ENCODE measurements around the gene SLC26A6.

The SLC26A6 gene

DNA sequence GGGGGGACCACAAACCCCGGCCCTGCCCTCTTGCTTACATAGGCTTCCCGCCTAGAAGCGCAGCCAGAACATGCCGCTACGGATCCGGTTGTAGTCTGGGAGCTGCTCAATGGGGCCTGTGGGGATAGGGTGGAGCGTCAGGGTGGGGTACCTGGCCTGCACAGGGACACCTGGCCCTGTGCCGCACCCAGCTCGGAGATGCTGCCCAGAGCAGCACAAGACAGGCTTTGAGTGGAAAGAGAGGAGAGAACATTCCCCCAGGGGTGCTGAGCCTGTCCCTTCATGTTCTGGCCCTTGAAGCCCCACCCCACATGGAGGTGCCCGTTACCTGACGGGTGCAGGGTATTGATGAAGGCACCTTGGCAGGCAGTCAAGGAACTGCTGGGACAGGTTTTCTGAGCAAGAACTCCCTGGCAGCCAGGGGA is 36.2 kb downstream of the SLC26A6 start:
- no peak for DNase-seq (ENCODE audit: low spot score)

DNA sequence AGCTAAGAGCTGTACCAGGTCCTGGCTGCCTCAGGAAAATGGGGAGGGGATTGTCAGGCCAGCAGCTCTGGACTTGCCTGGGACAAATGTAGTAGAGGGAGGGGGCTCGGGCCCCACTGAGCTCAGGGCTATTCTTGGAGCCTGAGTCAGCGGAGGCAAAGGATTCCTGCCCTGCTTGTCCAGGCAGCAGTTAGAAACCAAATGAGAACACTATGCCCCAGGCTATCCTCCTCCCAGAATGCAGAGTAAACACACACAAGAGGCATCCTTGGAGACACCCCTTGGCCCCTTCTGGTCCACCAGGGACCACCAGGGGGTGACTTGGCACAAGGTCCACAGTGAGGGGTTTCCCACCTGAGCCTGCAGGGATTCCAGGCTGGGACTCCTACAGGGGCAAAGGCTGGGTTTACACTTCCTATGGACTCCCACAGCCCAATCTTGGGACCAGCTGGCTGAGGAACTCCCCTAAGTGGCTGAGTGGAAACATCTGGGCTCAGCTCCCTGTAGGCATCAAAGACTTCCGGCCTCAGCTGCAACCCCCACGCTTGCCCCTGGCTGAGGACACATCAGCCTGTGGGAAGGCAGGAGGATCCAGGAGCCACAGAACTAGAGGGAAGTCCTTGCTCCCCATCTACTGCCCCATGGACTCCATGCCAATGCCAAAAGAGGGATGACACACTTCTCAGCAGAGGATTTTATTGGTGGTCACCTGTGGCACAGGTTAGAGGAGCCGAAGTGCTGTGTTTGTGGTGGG is 36.8 kb downstream of the SLC26A6 start:
- DNase-seq (ENCODE audit: low spot score): no peak

DNA sequence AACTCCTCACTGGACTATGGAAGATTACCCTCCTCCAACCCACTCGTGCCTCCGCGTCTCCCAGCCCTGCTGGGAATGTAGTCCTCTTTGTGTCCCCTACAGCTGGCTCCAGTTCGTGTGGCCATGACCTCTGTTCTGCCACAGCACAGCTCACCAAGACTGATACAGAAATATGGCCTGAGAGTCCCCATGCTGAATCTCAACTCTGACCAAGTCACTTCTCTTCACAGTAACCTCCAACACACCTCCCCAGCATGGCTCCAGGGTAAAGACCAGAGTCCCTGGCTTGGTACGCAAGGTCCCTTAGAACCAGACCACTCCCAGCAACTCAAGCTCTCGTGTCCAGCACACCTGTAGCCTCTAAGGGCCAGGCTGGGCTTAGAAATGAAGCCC is 37.9 kb downstream of the SLC26A6 start:
- DNase-seq (ENCODE audit: low spot score): no peak

DNA sequence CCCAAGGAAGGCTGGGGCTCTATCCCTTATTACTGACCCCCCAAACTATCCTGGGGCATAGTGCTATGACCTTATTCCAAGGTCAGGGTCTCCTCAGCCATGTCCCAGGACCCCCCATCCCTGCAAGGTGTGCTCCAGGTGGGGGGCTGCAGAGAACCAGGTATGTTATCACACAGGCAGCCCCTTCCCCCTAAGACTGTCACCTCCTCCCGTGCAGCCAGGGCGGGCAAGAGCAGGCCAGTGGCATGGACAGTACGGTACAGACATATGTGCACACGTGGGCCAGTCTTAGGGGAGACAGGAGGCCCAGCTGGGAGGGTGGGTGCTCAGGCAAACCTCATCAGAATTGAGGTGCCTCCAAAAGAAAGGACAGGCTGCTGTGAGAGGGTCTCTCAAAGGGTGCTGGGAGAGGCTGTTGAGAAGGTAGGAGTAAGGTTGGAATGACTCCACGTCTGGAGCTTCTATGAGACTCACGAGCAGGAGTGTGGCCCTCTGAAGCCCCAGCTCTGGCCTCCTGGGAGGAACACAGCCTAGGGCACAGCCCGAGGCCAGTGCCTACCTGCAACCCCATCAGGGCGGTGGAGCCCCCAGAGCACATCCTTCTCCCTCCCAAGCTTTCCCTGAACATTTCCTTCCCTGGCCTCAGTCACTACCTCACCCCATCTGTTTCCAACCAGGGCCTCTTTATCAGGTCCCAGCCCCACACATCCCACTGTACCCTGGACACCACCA is 38.4 kb downstream of the SLC26A6 start:
- DNase-seq (ENCODE audit: low spot score): no peak

DNA sequence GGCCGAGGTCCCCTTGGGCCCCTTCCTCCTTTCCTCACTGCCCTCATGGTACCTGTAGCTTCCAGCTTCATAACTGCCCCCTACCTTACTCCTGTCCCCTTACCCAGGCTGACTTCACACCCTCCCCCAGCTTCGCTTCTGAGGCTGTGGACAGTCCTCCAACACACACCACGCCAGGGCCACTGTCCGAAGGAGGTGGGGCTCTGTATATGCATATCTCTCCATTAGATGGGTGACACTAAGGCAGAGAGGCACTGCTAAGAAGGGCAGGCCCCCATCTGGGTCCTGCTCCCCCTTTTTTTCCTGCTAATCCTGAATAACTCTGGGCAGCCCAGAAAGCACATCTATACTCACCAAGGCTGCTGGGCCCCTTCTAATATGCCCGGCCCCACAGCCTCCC is 39.1 kb downstream of the SLC26A6 start:
- no peak for DNase-seq (ENCODE audit: low spot score)

DNA sequence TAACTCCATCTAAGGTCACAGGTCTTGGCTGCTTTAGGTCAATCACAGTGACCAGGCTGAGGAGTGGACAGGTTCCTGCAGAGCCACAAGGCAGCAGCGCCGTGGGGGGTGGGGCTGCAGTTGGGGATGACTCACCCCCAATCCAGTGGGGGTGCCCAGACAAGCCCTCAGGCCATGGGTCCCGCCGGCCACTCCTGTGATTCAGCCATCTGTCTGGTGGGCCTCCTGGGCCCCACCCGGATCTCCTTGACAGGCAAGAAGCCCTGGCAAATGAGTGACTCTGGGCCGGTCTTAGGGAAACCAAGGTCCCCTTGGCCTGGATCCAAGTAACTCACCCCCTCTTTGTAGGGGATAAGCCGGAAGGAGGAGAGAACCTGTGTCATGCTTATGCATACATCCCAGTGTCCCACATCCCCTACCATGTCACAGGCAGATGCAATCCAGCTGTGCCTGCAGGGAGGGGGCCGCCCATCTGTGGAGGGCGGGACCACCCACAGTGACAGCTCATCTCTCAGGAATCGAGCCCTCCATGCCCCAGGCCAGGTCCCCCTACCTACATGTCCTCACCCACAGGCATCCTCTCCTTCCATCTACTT is 39.6 kb downstream of the SLC26A6 start:
- no peak for DNase-seq (ENCODE audit: low spot score)

DNA sequence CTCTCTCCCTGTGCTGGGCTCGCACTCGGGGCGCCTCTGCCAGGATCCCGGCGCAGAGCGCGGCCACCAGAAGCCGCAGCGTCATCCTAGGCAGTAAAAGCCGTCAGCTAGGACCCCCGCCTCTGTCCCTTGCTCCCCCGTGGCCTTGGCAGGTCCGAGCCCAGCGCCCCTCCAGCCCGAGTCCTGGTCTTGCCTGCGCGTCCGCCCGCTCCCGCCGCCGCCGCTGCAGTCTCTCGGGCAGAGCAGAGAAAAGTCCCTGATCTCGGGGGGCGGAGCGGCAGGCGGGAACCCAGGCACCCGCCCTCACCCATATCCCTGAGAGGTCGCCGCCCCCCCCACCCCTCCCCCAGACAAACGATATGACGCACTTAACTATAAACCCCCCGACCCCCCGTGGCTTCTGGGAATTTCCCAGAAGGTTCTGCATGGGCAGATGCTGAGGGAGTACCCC is 40.2 kb downstream of the SLC26A6 start, which contains the start of gene COL7A1:
Gene COL7A1 (minus strand): TSS at position 255 of the 451 bp plus-strand sequence. CDS start 170 bp downstream, at position 85.
- no peak for DNase-seq (ENCODE audit: low spot score)

DNA sequence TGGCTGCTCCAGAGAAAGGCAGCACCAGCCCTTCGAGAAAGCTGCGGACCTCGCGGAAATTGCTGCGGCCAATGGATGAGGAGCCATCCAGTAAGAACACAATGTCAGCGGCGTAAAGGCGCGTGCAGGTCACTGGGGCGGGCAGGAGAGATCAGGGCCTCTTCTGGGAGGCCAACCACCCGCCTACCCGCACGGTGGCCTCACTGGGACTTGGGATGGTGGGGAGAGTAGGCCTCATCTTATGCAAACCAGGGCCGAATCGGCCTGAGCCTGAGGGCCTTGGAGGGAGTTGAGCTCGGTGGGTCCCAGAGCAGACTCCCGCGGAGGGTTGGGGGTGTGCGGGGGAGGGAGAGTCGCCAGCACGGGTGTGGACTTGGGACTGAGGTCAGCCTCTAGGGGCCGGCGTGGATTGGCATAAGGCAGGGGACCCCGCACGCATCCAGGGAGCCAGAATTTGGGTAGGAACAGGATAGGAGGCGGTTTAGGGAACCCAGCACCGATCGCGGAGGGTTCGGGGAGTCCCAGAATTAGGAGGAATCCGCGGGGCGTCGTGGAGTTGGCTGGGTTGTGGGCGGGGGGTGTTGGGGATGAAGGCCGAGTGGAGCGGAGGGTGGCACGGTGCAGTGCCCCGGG is 40.7 kb downstream of the SLC26A6 start:
- no peak for DNase-seq (ENCODE audit: low spot score)

DNA sequence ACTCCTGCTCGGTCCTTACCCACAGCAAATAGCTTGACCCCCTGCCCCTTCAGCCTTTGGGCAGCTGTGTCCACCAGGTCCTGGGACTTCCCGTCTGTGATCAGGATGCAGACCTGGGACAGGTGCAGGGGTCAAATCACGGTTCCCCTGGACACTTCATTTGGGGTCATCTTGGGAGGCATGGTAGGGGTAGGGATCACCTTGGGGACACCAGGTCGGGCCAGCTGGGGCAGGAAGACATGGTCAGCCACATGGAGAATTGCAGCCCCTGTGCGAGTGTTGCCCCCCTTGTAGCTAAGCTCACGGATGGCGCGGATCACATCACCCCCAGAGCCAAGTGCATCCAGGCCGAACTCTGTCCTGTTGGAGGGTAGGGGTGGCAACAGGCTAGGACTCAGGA is 41.9 kb downstream of the SLC26A6 start:
- no peak for DNase-seq (ENCODE audit: low spot score)

DNA sequence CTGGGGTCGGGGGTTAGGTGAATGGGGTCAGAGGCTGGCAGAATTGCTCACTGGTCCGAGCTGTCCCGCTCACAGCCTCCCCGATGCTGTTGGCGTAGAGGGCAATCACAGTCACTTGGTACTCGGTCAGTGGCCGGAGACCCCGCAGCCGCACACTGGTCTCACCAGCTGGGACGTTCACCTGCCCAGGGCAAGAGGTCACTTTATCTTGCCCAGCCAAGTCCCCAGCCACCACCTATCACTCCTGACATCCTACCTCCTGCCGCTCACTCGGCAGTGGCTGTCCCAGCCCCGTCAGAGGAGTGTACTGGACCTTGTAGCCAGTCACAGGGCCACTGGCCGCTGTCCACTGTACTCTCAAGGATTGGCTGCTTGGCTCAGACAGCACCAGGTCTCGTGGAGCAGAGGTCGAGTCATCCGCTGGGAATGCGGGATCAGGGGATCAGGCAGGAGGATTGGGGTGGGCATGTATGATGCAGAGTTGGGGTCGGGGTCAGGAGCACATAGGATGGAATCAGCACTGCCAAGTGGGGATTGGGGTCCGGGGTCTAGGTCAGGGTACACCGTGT is 42.7 kb downstream of the SLC26A6 start:
- DNase-seq (ENCODE audit: low spot score): no peak

DNA sequence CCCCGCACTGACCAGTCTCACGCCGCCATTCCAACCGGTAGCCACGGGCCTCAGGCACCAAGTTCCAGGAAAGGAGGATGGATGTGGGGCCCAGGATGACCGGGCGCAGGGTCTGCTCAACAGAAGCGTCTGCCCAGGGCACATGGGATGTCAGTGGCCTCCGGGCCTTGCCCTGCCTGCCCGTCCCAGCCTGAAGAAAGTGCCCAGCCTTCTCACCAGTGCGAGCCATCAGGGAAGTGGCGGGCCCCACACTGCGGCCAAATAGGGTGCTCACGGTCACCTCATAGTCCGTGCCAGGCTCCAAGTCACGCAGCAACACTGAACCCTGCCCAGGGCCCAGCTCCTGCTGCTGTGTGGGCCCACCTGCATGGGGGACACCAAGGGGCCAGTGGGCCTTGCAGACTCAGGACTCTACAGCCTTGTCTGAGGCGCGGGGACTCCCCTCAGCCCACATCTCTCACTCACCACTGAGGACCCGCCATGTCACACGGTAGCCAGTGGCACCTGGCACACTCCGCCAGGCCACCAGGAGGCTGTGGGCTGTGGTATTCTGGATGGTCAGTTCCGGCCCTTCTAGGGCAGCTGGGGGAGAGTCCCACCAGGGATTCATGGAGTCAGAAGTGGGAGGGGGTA is 43.3 kb downstream of the SLC26A6 start:
- DNase-seq (ENCODE audit: low spot score): no peak

DNA sequence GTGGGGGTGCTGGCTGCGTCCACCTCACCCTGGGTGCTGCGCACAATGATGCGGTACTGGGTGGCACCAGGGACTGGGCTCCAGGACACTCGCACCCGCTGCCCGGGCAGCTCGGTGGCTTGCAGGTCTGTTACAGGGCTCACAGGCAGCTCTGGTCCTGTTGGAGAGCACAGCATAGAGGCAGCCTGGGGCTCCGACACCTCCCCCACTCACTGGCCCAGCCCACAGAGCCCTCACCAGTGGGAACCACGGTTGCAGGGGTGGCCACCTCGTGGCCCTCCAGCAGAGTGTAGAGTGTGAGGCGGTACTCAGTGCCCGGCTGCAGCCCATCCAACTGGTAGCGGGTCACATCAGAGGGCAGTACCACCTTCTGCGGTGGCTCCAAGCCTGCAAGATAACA is 43.8 kb downstream of the SLC26A6 start:
- DNase-seq (ENCODE audit: low spot score): no peak

DNA sequence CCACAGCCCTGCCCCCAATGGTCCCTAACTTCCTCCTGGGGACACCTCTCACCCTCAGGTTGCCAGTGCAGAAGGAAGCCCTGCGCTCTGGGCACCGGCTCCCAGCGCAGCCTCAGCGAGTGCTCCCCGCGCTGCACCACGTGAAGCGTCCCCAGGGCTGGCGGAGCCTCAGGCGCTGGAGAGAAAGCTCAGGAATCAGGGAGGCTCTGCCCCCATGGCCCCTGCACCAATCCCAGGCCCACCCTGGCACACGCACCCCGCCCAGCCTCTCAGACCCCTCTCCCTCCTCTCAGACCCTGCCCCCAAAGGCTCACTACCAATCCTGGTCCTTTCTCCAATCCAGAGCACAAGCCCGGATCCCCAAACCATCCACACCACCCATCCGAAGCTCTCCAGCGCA is 47.0 kb downstream of the SLC26A6 start:
- no peak for DNase-seq (ENCODE audit: low spot score)

DNA sequence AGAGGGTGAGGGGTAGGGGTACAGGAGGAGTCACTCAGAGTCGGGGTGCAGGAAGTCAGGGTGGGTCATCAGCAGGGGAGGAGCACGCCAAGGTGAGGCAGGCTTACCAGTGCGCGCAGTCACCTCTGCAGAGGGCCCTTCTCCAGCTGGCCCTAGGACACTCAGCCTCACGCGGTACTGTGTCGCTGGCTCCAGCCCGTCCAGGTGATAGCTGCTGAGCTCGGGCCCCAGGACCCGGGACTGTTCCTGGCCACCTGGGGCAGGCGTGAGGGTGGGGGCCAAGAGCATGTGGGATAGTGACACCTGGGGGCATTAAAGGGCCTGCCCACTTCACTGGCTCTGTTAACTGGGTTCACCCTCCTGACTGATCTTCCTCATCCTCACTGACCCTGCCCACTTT is 47.6 kb downstream of the SLC26A6 start:
- DNase-seq (ENCODE audit: low spot score): no peak

DNA sequence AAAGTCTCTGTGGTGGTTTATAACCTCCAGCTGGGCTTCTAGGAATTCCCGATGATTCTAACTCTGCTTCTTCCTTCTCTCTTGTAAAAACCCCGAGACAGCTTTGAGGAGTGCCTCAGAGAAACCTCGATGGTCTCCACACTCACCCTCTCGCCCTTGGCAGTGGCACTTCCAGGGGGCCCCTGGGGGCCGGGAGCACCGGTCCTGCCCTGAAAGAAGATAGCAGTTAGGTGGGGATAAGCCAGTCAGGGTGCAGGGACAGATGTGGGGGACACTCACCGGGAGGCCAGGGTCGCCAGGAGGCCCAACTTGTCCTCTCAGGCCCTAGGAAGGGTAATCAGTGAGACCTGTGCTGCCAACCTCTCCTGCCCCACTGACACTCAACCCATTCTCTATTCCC is 49.9 kb downstream of the SLC26A6 start:
- DNase-seq (ENCODE audit: low spot score): no peak

DNA sequence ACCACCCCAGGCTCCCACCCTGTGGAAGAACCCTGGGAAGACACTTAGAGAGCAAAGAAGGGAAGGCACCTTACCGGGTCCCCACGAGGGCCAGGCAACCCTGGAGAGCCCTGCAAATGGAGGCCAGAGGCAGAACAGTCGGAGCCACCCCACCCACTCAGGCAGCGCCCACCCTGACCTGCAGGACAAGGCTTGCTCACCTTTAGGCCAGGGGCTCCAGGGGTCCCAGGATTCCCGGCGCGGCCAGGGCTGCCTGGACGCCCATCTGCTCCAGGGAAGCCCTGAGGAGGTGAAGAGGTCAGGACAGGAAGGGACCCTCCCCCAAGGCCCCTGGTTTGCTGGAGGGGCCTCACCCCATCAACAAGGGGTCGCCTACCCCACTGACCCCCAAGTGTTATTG is 50.4 kb downstream of the SLC26A6 start:
- DNase-seq (ENCODE audit: low spot score): no peak

DNA sequence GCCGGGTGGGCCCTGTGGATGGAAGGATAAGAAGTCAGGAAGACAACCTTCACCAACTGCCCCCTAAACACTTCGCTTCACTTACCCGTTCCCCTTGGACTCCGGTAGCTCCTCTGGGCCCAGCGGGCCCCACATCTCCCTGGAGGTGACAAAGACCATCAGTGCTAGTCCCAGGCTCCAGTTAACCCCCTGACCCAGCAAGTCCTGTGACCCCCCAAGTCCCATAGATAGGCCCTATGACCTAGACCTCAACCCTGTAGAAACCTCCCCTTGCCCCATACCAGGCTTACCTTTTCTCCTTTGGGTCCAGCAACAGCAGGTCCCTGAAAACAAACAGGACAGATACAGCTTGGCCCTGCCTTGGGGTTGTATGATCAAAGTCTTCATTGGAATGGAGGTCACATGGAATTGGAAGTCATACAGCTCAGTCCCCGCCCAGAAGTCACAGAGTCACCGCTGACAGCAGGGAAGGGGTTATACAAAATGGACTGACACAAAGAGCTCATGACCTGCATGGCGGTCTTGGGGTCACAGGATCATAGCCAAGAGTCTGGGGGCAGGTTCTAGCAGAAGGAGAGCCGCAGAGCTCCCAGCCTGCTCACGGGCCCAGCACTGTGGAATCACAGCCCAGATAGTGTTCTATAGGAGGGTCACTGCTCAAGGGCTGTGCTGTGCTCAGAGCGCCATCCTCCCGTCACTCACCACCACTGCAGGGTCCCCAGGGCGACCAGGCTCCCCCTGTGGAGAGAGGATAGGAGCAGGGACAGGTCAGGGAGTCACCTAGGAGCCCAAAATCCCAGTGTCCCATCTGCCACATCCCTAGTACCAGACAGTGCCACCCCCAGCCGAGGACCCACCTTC is 53.4 kb downstream of the SLC26A6 start:
- DNase-seq (ENCODE audit: low spot score): no peak

DNA sequence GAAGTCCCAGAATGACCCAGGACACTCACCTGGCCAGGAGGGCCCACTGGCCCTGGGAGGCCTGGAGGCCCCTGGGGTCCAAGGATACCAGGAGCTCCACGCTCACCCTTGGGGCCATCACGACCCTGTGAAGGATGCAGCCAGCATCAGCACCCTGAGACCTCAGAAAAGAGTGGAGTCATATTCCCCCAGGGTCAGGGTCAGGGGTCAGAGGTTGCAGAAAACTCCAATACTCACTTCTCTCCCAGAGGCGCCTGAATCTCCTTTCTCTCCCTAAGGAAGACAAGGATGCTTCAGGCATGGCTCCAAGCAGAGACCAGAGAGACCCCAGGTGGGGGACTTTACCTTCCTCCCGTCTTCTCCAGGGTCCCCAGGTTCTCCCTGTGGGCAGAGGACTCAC is 58.6 kb downstream of the SLC26A6 start:
- DNase-seq (ENCODE audit: low spot score): no peak
